ENCODE data around the gene SNED1. TPM values are rescaled to one million over a fixed set of nuclear protein-coding genes. Genes with fewer than 3 reads are reported as not detected.

Gene SNED1
- total RNA-seq, 1 experiment from 2014 or later: not detected

DNA sequence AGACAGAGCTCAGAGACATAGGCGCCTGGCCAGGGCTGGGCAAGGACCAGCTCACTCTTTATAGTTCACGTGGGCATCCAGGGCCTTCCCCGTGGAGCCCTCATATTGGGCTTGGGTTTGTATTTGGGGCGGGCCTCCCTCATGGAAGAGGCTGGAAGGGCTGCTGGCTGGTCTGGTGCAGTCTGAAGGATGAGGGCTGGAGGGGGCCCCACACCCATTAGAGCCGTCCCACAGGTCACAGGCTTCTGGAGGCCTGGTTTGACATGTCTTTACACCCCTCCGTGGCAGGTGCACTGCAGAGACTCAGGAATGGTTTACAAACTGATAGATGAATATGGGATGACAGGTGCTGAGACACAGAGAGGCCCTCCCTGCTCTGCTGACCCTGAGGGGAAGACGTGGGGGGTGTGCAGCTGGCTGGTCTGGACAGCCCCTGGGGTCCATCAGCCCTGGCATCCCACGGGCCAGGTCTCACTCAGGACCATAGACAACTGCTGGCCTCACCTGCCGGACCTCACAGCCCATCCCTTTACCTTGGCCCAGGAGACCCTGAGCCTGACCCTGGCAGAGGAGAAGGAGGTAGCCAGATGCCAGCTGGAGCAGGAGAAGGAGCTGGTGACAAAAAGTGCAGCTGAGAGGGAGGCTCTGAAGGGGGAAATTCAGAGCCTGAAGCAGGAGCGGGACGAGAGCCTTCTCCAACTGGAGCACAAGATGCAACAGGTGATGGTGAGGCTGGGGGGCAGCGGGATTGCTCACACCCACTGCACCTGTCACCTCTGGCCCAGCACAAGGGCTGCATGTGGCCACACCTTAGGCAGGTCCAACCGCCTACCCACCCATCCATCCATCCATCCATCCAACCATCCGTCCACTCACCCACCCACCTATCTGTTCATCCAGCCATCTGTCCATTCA is 48.4 kb upstream of the SNED1 start:
- no peak overlapping the region for H3K4me3 ChIP-seq (ENCODE audit: low read depth, low read length)
- no peaks in the 10 kb centered on the region for H3K4me1 ChIP-seq
- H3K27me3 Mint-ChIP-seq (ENCODE audit: insufficient read depth, unreplicated experiment): peaks cover 7% of the 10 kb centered on the region
- no peaks in the 10 kb centered on the region for H3K27me3 ChIP-seq (replicated peaks; ENCODE audit: control insufficient read depth, insufficient read depth, low read length)
- H3K9me3 Mint-ChIP-seq (ENCODE audit: unreplicated experiment): no peaks in the 10 kb centered on the region
- BruUV-seq (replicated peaks): no TSS peak
- no peak overlapping the region for H3K27ac Mint-ChIP-seq (ENCODE audit: unreplicated experiment)
- no peak overlapping the region for H3K4me3 Mint-ChIP-seq (ENCODE audit: unreplicated experiment)
- no peaks in the 10 kb centered on the region for H3K36me3 ChIP-seq (ENCODE audit: control insufficient read depth, insufficient read depth, low read length)
- no peaks in the 10 kb centered on the region for H3K9me3 ChIP-seq
- ChIA-PET POLR2A (no interaction called here), CTCF (no interaction called here)
- intact Hi-C loops (cut with micrococcal nuclease; ENCODE audit: unreplicated experiment): no loop called here
- no peaks in the 10 kb centered on the region for H3K4me1 Mint-ChIP-seq (ENCODE audit: low read depth, unreplicated experiment)
- no peak for DNase-seq
- H3K36me3 Mint-ChIP-seq (ENCODE audit: insufficient read depth, unreplicated experiment): no peaks in the 10 kb centered on the region
- TF ChIP-seq, protein P1, sequence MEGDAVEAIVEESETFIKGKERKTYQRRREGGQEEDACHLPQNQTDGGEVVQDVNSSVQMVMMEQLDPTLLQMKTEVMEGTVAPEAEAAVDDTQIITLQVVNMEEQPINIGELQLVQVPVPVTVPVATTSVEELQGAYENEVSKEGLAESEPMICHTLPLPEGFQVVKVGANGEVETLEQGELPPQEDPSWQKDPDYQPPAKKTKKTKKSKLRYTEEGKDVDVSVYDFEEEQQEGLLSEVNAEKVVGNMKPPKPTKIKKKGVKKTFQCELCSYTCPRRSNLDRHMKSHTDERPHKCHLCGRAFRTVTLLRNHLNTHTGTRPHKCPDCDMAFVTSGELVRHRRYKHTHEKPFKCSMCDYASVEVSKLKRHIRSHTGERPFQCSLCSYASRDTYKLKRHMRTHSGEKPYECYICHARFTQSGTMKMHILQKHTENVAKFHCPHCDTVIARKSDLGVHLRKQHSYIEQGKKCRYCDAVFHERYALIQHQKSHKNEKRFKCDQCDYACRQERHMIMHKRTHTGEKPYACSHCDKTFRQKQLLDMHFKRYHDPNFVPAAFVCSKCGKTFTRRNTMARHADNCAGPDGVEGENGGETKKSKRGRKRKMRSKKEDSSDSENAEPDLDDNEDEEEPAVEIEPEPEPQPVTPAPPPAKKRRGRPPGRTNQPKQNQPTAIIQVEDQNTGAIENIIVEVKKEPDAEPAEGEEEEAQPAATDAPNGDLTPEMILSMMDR (IDR thresholded peaks at IDR 0.05; ENCODE audit: insufficient read depth in 1 of 2, low read depth in 1 of 2, low read length in 1 of 2, severe bottlenecking in 1 of 2, unreplicated experiment in 1 of 2): no peak

DNA sequence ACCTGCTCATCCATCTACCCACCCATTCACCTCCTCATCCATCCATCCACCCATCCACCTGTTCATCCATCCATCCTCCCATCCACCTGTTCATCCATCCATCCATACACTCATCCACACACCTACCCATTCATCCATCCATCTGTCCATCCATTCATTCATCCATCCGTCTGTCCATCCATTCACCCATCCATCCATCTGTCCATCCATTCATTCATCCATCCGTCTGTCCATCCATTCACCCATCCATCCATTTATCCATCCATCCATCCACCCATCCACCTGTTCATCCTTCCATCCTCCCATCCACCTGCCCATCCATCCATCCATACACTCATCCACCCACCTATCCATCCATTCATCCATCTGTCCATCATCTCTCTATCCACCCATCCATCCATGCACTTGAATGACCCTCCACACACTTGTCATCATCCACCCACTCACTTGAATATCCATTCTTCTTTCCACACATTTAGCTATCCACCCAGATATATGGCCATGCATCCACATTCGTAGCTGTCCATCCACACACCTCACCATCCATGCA is 47.3 kb upstream of the SNED1 start:
- Mint-ChIP-seq H3K4me3 (ENCODE audit: unreplicated experiment) (no peak overlapping the region), H3K36me3 (ENCODE audit: insufficient read depth, unreplicated experiment) (no peaks in the 10 kb centered on the region), H3K4me1 (ENCODE audit: low read depth, unreplicated experiment) (no peaks in the 10 kb centered on the region), H3K9me3 (ENCODE audit: unreplicated experiment) (no peaks in the 10 kb centered on the region), H3K27ac (ENCODE audit: unreplicated experiment) (no peak overlapping the region), H3K27me3 (ENCODE audit: insufficient read depth, unreplicated experiment) (peaks cover 7% of the 10 kb centered on the region)
- no peak for DNase-seq
- no peaks in the 10 kb centered on the region for H3K4me1 ChIP-seq
- POLR2A ChIA-PET: no interaction called here
- BruUV-seq (replicated peaks): no TSS peak
- H3K27me3 ChIP-seq (replicated peaks; ENCODE audit: control insufficient read depth, insufficient read depth, low read length): no peaks in the 10 kb centered on the region
- H3K4me3 ChIP-seq (ENCODE audit: low read depth, low read length): no peak overlapping the region
- H3K36me3 ChIP-seq (ENCODE audit: control insufficient read depth, insufficient read depth, low read length): no peaks in the 10 kb centered on the region
- no peaks in the 10 kb centered on the region for H3K9me3 ChIP-seq
- intact Hi-C loops (cut with micrococcal nuclease; ENCODE audit: unreplicated experiment): no loop called here
- TF ChIP-seq, protein P1 (IDR thresholded peaks at IDR 0.05; ENCODE audit: insufficient read depth in 1 of 2, low read depth in 1 of 2, low read length in 1 of 2, severe bottlenecking in 1 of 2, unreplicated experiment in 1 of 2): no peak
- CTCF ChIA-PET: no interaction called here

DNA sequence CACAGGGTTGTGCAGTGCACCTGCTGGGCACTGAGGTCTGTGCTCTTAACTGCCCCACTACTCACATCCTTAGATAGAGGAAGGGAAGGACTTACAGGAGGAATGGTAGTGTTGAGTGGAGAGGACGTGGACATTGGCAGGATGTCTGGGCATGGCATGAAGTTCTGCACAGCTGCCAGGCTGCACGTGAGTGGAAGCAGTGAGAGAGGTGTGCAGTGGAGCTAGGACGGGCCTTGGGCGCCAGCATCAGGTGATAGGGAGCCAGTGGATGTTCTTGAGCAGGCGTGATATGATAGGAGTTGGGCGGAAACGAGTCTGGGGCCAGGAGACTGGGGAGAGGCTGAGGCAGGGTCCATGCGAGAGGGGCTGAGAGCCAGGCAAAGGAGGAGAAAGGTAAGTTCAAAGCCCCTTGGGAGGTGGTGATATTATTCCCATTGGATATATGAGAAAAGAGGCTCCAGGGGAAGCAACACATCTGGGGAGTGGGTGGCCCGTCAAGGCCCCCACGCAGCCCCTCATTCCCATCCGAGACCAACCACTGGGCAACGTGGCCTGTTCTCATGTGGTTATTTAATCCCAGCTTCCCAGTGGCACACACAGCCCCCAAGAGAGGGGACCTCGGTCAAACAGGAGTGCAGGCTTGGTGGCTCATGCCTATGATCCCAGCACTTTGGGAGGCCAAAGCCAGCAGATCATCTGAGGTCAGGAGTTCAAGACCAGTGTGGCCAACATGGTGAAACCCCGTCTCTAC is 45.7 kb upstream of the SNED1 start:
- H3K36me3 ChIP-seq (ENCODE audit: control insufficient read depth, insufficient read depth, low read length): no peaks in the 10 kb centered on the region
- intact Hi-C loops (cut with micrococcal nuclease; ENCODE audit: unreplicated experiment): no loop called here
- H3K4me1 ChIP-seq: no peaks in the 10 kb centered on the region
- DNase-seq: no peak
- no peak overlapping the region for H3K27ac Mint-ChIP-seq (ENCODE audit: unreplicated experiment)
- H3K27me3 ChIP-seq (replicated peaks; ENCODE audit: control insufficient read depth, insufficient read depth, low read length): no peaks in the 10 kb centered on the region
- no peak overlapping the region for H3K4me3 ChIP-seq (ENCODE audit: low read depth, low read length)
- H3K36me3 Mint-ChIP-seq (ENCODE audit: insufficient read depth, unreplicated experiment): no peaks in the 10 kb centered on the region
- H3K9me3 Mint-ChIP-seq (ENCODE audit: unreplicated experiment): no peaks in the 10 kb centered on the region
- H3K4me3 Mint-ChIP-seq (ENCODE audit: unreplicated experiment): no peak overlapping the region
- no TSS peak for BruUV-seq (replicated peaks)
- no peaks in the 10 kb centered on the region for H3K4me1 Mint-ChIP-seq (ENCODE audit: low read depth, unreplicated experiment)
- H3K27me3 Mint-ChIP-seq (ENCODE audit: insufficient read depth, unreplicated experiment): peaks cover 7% of the 10 kb centered on the region
- H3K9me3 ChIP-seq: no peaks in the 10 kb centered on the region
- TF ChIP-seq, protein P1 (IDR thresholded peaks at IDR 0.05; ENCODE audit: insufficient read depth in 1 of 2, low read depth in 1 of 2, low read length in 1 of 2, severe bottlenecking in 1 of 2, unreplicated experiment in 1 of 2): no peak
- CTCF ChIA-PET: no interaction called here
- POLR2A ChIA-PET: no interaction called here
